GM12878 (cell line): Measurements from ENCODE around the gene WASF1. TPM values are rescaled to one million over a fixed set of nuclear protein-coding genes. Genes with fewer than 3 reads are reported as not detected.

Source experiments
- CHD1 ChIP-seq: IDR thresholded peaks from 2 replicates; pipeline ENCODE4 v1.6.1; 2012; ENCODE audit warnings: low read depth, low read length, improper control_type of control experiment
- ETV6 ChIP-seq, 2 experiments: fragments of 450-650 bp in 1 of 2; IDR thresholded peaks in 1 of 2; conservative IDR thresholded peaks in 1 of 2; 2 replicates each; pipeline ENCODE4 v1.6.1; 2014; ENCODE audit warnings: antibody characterized with exemption in 1 of 2, borderline replicate concordance in 1 of 2, low read depth in 1 of 2, mild to moderate bottlenecking in 1 of 2, moderate library complexity in 1 of 2
- FOXM1 ChIP-seq: IDR thresholded peaks from 2 replicates; pipeline ENCODE4 v1.6.1; 2012; ENCODE audit warnings: low read depth, mild to moderate bottlenecking, inconsistent platforms, low read length, moderate library complexity
- GABPA ChIP-seq: IDR thresholded peaks from 2 replicates; pipeline ENCODE4 v1.6.1; 2014; ENCODE audit warnings: antibody characterized with exemption, low read depth, mild to moderate bottlenecking, inconsistent platforms
- JUNB ChIP-seq: IDR thresholded peaks from 2 replicates; pipeline ENCODE4 v1.6.1; 2016; ENCODE audit warnings: antibody characterized with exemption, mild to moderate bottlenecking
- JUND ChIP-seq: IDR thresholded peaks from 2 replicates; pipeline ENCODE4 v1.6.1; 2012; ENCODE audit warnings: low read depth, mild to moderate bottlenecking, low read length, improper control_type of control experiment, moderate library complexity
- NFXL1 ChIP-seq: fragments of 450-650 bp; IDR thresholded peaks from 2 replicates; pipeline ENCODE4 v1.6.1; 2017; ENCODE audit warnings: antibody characterized with exemption, mild to moderate bottlenecking, borderline replicate concordance
- NR2F1 ChIP-seq: fragments of 450-650 bp; conservative IDR thresholded peaks from 2 replicates; pipeline ENCODE4 v1.6.1; 2017; ENCODE audit warnings: mild to moderate bottlenecking
- RAD21 ChIP-seq: IDR thresholded peaks from 2 replicates; pipeline ENCODE4 v1.6.1; 2011; ENCODE audit warnings: mild to moderate bottlenecking, low read depth, low read length, moderate library complexity; ENCODE audit not compliant: insufficient read depth
- RB1 ChIP-seq: fragments of 450-650 bp; formaldehyde crosslinking; IDR thresholded peaks from 2 replicates; pipeline ENCODE4 v1.6.1; 2017; ENCODE audit warnings: mild to moderate bottlenecking, borderline replicate concordance
- RUNX3 ChIP-seq: IDR thresholded peaks from 2 replicates; pipeline ENCODE4 v1.6.1; 2012; ENCODE audit warnings: low read length, inconsistent platforms
- SREBF1 ChIP-seq: IDR thresholded peaks from 2 replicates; pipeline ENCODE4 v1.6.1; 2012; ENCODE audit warnings: mild to moderate bottlenecking, low read length
- STAT1 ChIP-seq: fragments of 450-650 bp; conservative IDR thresholded peaks from 2 replicates; pipeline ENCODE4 v1.6.1; 2014; ENCODE audit warnings: antibody characterized with exemption, mild to moderate bottlenecking
- STAT3 ChIP-seq: IDR thresholded peaks from 2 replicates; pipeline ENCODE4 v1.6.1; 2011; ENCODE audit warnings: low read depth, low read length, improper control_type of control experiment
- TAF1 ChIP-seq: IDR thresholded peaks from 2 replicates; pipeline ENCODE4 v1.6.1; 2011; ENCODE audit warnings: mild to moderate bottlenecking, low read depth, low read length, borderline replicate concordance
- YBX1 ChIP-seq: fragments of 450-650 bp; IDR thresholded peaks from 2 replicates; pipeline ENCODE4 v1.6.1; 2016; ENCODE audit warnings: antibody characterized with exemption
- YY1 ChIP-seq: IDR thresholded peaks from 2 replicates; pipeline ENCODE4 v1.6.1; 2011; ENCODE audit warnings: low read depth, mild to moderate bottlenecking, low read length
- ZNF274 ChIP-seq: IDR thresholded peaks from one replicate; pipeline ENCODE4 v1.8.0; 2011; ENCODE audit not compliant: insufficient read length, insufficient read depth
- ZNF384 ChIP-seq: IDR thresholded peaks from 2 replicates; pipeline ENCODE4 v1.6.1; 2012; ENCODE audit warnings: low read depth, mild to moderate bottlenecking, low read length, improper control_type of control experiment, borderline replicate concordance
- polyA plus RNA-seq, 11 experiments: library from polyadenylated mRNA; depleted of rRNA in 4 of 11; unstranded in 6 of 11; stranded (reverse) in 5 of 11; fragments of >200 nt; fragmentation: Nextera tagmentation in 4 of 11; fragmentation: Illumina TruSeq in 1 of 11; extraction: Ambion mirVana in 4 of 11; extraction: Trizol in 1 of 11; gene quantifications; 1 replicate in 1 of 11; 2 replicates in 10 of 11; pipeline versions ENCODE4 v1.2.1 to v1.2.3, GENCODE V29; 2011 to 2016; ENCODE audit warnings: inconsistent platforms in 2 of 11, missing spikeins in 2 of 11, low read depth in 1 of 11
- total RNA-seq, 4 experiments: library from RNA; depleted of rRNA in 3 of 4; stranded (reverse); fragments of >200 nt in 3 of 4; fragmentation: Illumina TruSeq in 1 of 4; extraction: Trizol in 1 of 4; gene quantifications; 2 replicates each; pipeline versions ENCODE4 v1.2.1 to v1.2.3, GENCODE V29; 2013 to 2021
- TF ChIP-seq, protein P1 (sequence below): IDR thresholded peaks from 2 replicates; pipeline ENCODE4 v1.6.1; 2011; ENCODE audit warnings: low read depth, low read length, improper control_type of control experiment, borderline replicate concordance
- TF ChIP-seq, protein P2 (sequence below): fragments of 450-650 bp; IDR thresholded peaks from 2 replicates; pipeline ENCODE4 v1.6.1; 2014; ENCODE audit warnings: mild to moderate bottlenecking
- TF ChIP-seq, protein P3 (sequence below): fragments of 450-650 bp; IDR thresholded peaks from 2 replicates; pipeline ENCODE4 v1.6.1; 2017; ENCODE audit warnings: mild to moderate bottlenecking, moderate library complexity
- TF ChIP-seq, protein P4 (sequence below): fragments of 450-650 bp; IDR thresholded peaks from 2 replicates; pipeline ENCODE4 v1.6.1; 2018; ENCODE audit warnings: mild to moderate bottlenecking, low read depth, moderate library complexity; ENCODE audit not compliant: partially characterized antibody

WASF1 gene
- total and polyA plus RNA-seq, 10 of the 15 experiments (the other 5 are each of a cell fraction or from before 2014, with no cell fraction given) = 1.3 to 10.2 (median 4.5) TPM

DNA sequence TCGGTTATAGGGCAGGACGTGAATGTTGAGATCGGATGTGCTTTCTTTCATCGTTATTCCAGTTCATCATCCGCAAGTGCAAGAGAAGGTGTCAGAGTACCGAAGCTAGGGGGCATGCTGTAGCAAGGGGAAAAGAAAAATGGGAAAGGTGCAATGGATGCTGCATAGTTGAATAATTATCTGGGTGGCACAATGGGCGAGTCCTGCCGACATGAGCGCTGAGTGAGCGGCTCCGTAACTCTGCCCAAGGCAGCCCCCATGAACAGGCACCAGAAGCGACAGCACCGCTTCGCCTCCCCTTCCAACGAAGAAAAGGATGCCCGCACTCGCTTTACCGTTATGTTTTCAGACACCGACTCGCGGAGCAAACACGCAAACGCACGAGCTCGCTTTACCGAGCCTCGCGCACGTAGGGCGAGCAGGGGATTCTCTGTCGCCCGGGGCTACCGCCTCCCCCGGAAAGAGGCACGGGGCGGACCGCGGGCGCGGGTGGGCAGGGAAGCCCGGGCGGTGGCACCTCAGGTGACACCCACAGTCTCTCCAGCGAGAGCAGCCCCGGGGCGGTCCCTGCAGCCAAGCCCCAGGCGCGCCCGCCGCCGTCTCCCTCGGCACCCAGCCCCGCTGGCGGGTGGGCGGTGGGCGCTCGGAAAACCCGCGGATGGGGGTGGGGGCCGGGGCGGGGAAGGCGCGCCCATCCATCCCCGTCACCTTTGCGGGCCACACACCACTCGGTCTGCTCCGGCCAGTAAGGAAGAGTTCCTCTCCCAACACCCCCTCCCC, 654 bp downstream of the WASF1 start (continued):
- TF ChIP-seq, protein P1, sequence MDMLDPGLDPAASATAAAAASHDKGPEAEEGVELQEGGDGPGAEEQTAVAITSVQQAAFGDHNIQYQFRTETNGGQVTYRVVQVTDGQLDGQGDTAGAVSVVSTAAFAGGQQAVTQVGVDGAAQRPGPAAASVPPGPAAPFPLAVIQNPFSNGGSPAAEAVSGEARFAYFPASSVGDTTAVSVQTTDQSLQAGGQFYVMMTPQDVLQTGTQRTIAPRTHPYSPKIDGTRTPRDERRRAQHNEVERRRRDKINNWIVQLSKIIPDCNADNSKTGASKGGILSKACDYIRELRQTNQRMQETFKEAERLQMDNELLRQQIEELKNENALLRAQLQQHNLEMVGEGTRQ = no peak
- TF ChIP-seq STAT3 = no peak
- TF ChIP-seq RAD21 = peak; percentile 69
- TF ChIP-seq YBX1 = no peak
- TF ChIP-seq JUND = no peak
- TF ChIP-seq, protein P2, sequence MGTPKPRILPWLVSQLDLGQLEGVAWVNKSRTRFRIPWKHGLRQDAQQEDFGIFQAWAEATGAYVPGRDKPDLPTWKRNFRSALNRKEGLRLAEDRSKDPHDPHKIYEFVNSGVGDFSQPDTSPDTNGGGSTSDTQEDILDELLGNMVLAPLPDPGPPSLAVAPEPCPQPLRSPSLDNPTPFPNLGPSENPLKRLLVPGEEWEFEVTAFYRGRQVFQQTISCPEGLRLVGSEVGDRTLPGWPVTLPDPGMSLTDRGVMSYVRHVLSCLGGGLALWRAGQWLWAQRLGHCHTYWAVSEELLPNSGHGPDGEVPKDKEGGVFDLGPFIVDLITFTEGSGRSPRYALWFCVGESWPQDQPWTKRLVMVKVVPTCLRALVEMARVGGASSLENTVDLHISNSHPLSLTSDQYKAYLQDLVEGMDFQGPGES = no peak
- no peak for TF ChIP-seq TAF1
- TF ChIP-seq CHD1 = no peak
- TF ChIP-seq SREBF1 = no peak
- no peak for TF ChIP-seq ETV6 (conservative IDR thresholded peaks at IDR 0.05 in 1 of 2, IDR thresholded peaks at IDR 0.05 in 1 of 2; ENCODE audit: borderline replicate concordance in 1 of 2, low read depth in 1 of 2)
- TF ChIP-seq, protein P3, sequence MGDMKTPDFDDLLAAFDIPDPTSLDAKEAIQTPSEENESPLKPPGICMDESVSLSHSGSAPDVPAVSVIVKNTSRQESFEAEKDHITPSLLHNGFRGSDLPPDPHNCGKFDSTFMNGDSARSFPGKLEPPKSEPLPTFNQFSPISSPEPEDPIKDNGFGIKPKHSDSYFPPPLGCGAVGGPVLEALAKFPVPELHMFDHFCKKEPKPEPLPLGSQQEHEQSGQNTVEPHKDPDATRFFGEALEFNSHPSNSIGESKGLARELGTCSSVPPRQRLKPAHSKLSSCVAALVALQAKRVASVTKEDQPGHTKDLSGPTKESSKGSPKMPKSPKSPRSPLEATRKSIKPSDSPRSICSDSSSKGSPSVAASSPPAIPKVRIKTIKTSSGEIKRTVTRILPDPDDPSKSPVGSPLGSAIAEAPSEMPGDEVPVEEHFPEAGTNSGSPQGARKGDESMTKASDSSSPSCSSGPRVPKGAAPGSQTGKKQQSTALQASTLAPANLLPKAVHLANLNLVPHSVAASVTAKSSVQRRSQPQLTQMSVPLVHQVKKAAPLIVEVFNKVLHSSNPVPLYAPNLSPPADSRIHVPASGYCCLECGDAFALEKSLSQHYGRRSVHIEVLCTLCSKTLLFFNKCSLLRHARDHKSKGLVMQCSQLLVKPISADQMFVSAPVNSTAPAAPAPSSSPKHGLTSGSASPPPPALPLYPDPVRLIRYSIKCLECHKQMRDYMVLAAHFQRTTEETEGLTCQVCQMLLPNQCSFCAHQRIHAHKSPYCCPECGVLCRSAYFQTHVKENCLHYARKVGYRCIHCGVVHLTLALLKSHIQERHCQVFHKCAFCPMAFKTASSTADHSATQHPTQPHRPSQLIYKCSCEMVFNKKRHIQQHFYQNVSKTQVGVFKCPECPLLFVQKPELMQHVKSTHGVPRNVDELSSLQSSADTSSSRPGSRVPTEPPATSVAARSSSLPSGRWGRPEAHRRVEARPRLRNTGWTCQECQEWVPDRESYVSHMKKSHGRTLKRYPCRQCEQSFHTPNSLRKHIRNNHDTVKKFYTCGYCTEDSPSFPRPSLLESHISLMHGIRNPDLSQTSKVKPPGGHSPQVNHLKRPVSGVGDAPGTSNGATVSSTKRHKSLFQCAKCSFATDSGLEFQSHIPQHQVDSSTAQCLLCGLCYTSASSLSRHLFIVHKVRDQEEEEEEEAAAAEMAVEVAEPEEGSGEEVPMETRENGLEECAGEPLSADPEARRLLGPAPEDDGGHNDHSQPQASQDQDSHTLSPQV = no peak
- TF ChIP-seq GABPA = no peak
- TF ChIP-seq ZNF384 = no peak
- TF ChIP-seq FOXM1 = no peak
- no peak for TF ChIP-seq ZNF274
- TF ChIP-seq NR2F1 = no peak
- peak; percentile 53; the same call in 1 of the 2 replicates for TF ChIP-seq YY1
- TF ChIP-seq JUNB = no peak
- TF ChIP-seq, protein P4, sequence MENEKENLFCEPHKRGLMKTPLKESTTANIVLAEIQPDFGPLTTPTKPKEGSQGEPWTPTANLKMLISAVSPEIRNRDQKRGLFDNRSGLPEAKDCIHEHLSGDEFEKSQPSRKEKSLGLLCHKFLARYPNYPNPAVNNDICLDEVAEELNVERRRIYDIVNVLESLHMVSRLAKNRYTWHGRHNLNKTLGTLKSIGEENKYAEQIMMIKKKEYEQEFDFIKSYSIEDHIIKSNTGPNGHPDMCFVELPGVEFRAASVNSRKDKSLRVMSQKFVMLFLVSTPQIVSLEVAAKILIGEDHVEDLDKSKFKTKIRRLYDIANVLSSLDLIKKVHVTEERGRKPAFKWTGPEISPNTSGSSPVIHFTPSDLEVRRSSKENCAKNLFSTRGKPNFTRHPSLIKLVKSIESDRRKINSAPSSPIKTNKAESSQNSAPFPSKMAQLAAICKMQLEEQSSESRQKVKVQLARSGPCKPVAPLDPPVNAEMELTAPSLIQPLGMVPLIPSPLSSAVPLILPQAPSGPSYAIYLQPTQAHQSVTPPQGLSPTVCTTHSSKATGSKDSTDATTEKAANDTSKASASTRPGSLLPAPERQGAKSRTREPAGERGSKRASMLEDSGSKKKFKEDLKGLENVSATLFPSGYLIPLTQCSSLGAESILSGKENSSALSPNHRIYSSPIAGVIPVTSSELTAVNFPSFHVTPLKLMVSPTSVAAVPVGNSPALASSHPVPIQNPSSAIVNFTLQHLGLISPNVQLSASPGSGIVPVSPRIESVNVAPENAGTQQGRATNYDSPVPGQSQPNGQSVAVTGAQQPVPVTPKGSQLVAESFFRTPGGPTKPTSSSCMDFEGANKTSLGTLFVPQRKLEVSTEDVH = no peak
- TF ChIP-seq RUNX3 = 0 out of 2 replicates have a peak, but pooled peaks have one; percentile 35
- no peak for TF ChIP-seq STAT1
- no peak for TF ChIP-seq RB1
- TF ChIP-seq NFXL1 = no peak
